ENCODE results near the gene SRGAP1.
A peak's percentile ranks its signal among the peaks of the same experiment; 100 is the strongest.

SRGAP1 gene

GRCh38 chr12:63944586-63945228, 100.2 kb downstream of the SRGAP1 start:
- H3K4me1 ChIP-seq (ENCODE audit: control insufficient read depth, insufficient read depth, low read length, unreplicated experiment), result no peaks in the 10 kb centered on the region
- H3K36me3 ChIP-seq (ENCODE audit: insufficient read depth, low read length), result no peaks in the 10 kb centered on the region
- H3K4me3 ChIP-seq (ENCODE audit: low read depth, low read length), result no peak overlapping the region
- H2AFZ ChIP-seq (ENCODE audit: low read length, unreplicated experiment), result no peak overlapping the region
- H3K27me3 ChIP-seq (ENCODE audit: insufficient read depth, low read length), result no peaks in the 10 kb centered on the region
- H3K27ac ChIP-seq (ENCODE audit: low read depth, low read length), result no peak overlapping the region
- H3K79me2 ChIP-seq (ENCODE audit: control insufficient read depth, insufficient read depth, low read length, unreplicated experiment), result peaks cover 49% of the 10 kb centered on the region

GRCh38 chr12:63945777-63946176, 101.3 kb downstream of the SRGAP1 start:
- Histone ChIP-seq H3K36me3 (ENCODE audit: insufficient read depth, low read length) (no peaks in the 10 kb centered on the region), H3K27me3 (ENCODE audit: insufficient read depth, low read length) (no peaks in the 10 kb centered on the region), H2AFZ (ENCODE audit: low read length, unreplicated experiment) (no peak overlapping the region), H3K79me2 (ENCODE audit: control insufficient read depth, insufficient read depth, low read length, unreplicated experiment) (peaks cover 52% of the 10 kb centered on the region), H3K27ac (ENCODE audit: low read depth, low read length) (no peak overlapping the region), H3K4me3 (ENCODE audit: low read depth, low read length) (no peak overlapping the region), H3K4me1 (ENCODE audit: control insufficient read depth, insufficient read depth, low read length, unreplicated experiment) (no peaks in the 10 kb centered on the region)

GRCh38 chr12:63948211-63948610, 103.7 kb downstream of the SRGAP1 start:
- Histone ChIP-seq H3K4me1 (ENCODE audit: control insufficient read depth, insufficient read depth, low read length, unreplicated experiment) (peaks cover 6% of the 10 kb centered on the region), H3K79me2 (ENCODE audit: control insufficient read depth, insufficient read depth, low read length, unreplicated experiment) (peaks cover 54% of the 10 kb centered on the region), H3K27ac (ENCODE audit: low read depth, low read length) (no peak overlapping the region), H3K27me3 (ENCODE audit: insufficient read depth, low read length) (no peaks in the 10 kb centered on the region), H2AFZ (ENCODE audit: low read length, unreplicated experiment) (no peak overlapping the region), H3K36me3 (ENCODE audit: insufficient read depth, low read length) (peaks cover 3% of the 10 kb centered on the region; the same call in 1 of the 2 replicates), H3K4me3 (ENCODE audit: low read depth, low read length) (no peak overlapping the region)

DNA sequence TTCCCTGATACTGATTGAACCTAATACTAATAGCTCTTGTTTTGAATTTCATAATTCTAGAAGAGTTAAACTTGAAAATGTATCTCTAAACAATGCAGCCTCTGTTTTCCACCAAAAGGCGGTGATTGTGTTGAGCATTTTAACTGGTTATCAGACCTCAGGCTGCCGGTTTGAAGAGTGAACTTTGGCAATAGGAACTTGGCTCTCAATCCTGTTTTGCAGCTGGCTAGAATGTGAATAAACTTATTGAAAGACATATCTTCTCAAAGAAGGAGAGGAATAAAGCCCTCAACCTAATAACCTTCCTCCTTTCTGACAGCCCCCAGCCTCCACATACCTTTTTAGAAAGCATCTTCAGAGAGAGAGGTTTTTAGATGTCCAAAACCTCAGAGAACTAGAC, 105.4 kb downstream of the SRGAP1 start:
- Histone ChIP-seq H3K4me1 (ENCODE audit: control insufficient read depth, insufficient read depth, low read length, unreplicated experiment) (peaks cover 6% of the 10 kb centered on the region), H3K27ac (ENCODE audit: low read depth, low read length) (no peak overlapping the region), H2AFZ (ENCODE audit: low read length, unreplicated experiment) (no peak overlapping the region), H3K4me3 (ENCODE audit: low read depth, low read length) (no peak overlapping the region), H3K36me3 (ENCODE audit: insufficient read depth, low read length) (peaks cover 3% of the 10 kb centered on the region; the same call in 1 of the 2 replicates), H3K27me3 (ENCODE audit: insufficient read depth, low read length) (no peaks in the 10 kb centered on the region), H3K79me2 (ENCODE audit: control insufficient read depth, insufficient read depth, low read length, unreplicated experiment) (peaks cover 46% of the 10 kb centered on the region)

GRCh38 chr12:63952995-63953394, 108.5 kb downstream of the SRGAP1 start:
- Histone ChIP-seq H3K27me3 (ENCODE audit: insufficient read depth, low read length) (no peaks in the 10 kb centered on the region), H3K36me3 (ENCODE audit: insufficient read depth, low read length) (peaks cover 3% of the 10 kb centered on the region; the same call in 1 of the 2 replicates), H3K4me3 (ENCODE audit: low read depth, low read length) (no peak overlapping the region), H3K4me1 (ENCODE audit: control insufficient read depth, insufficient read depth, low read length, unreplicated experiment) (peaks cover 17% of the 10 kb centered on the region), H3K27ac (ENCODE audit: low read depth, low read length) (no peak overlapping the region), H3K79me2 (ENCODE audit: control insufficient read depth, insufficient read depth, low read length, unreplicated experiment) (peaks cover 59% of the 10 kb centered on the region), H2AFZ (ENCODE audit: low read length, unreplicated experiment) (no peak overlapping the region)

DNA sequence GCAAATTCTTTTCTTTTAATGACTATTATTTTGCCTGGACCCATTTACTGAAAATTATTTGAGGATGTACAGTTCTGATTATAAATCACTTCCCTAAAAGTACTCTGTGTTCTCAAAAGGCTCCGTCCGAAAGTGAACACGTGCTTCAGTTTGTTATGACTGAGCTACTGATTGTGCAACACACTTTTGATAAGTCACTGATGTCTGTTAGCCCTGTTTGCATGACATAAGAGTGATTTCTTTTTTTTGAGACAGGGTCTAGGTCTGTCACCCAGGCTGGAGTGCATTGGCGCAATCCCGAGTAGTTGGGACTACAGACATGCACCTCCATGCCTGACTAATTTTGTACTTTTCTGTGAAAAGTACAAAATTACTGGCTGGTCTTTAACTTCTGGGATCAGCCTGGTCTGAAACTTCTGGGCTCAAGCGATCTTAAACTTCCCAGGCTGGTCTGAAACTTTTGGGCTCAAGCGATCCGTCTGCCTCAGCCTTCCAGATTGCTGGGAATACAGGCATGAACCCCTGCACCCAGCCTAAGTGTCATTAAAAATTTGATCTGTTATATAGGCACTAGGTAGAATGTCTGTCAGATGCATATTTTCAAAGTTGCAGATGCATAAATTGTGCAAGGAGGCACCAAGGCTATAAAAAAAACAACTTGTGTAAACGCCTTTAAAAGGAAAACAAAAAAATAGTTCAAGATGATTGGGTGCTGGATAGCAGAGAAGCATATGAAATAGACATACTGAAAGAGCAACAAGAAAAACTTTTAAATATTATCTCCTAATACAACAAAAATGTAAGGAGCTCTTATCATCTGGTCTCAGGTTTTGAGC, 111.5 kb downstream of the SRGAP1 start:
- Histone ChIP-seq H3K4me3 (ENCODE audit: low read depth, low read length) (peak overlapping the region; percentile 44; the same call in 1 of the 2 replicates), H3K27me3 (ENCODE audit: insufficient read depth, low read length) (no peaks in the 10 kb centered on the region), H3K79me2 (ENCODE audit: control insufficient read depth, insufficient read depth, low read length, unreplicated experiment) (peaks cover 67% of the 10 kb centered on the region), H3K36me3 (ENCODE audit: insufficient read depth, low read length) (peaks cover 3% of the 10 kb centered on the region; the same call in 1 of the 2 replicates), H3K27ac (ENCODE audit: low read depth, low read length) (peak overlapping the region; percentile 62), H3K4me1 (ENCODE audit: control insufficient read depth, insufficient read depth, low read length, unreplicated experiment) (peaks cover 17% of the 10 kb centered on the region), H2AFZ (ENCODE audit: low read length, unreplicated experiment) (no peak overlapping the region)

- H3K27ac ChIP-seq (ENCODE audit: low read depth, low read length), result no peak overlapping the region
- H3K4me3 ChIP-seq (ENCODE audit: low read depth, low read length), result no peak overlapping the region
- H3K79me2 ChIP-seq (ENCODE audit: control insufficient read depth, insufficient read depth, low read length, unreplicated experiment), result peaks cover 67% of the 10 kb centered on the region
- H3K4me1 ChIP-seq (ENCODE audit: control insufficient read depth, insufficient read depth, low read length, unreplicated experiment), result peaks cover 19% of the 10 kb centered on the region
- no peak overlapping the region for H2AFZ ChIP-seq (ENCODE audit: low read length, unreplicated experiment)
- H3K27me3 ChIP-seq (ENCODE audit: insufficient read depth, low read length), result no peaks in the 10 kb centered on the region
- H3K36me3 ChIP-seq (ENCODE audit: insufficient read depth, low read length), result peaks cover 3% of the 10 kb centered on the region; the same call in 1 of the 2 replicates
Measured at GRCh38 chr12:63957496-63957895, 113.0 kb downstream of the SRGAP1 start.

GRCh38 chr12:63958876-63959580, 114.5 kb downstream of the SRGAP1 start:
- Histone ChIP-seq H3K27me3 (ENCODE audit: insufficient read depth, low read length) (no peaks in the 10 kb centered on the region), H3K4me3 (ENCODE audit: low read depth, low read length) (no peak overlapping the region), H3K79me2 (ENCODE audit: control insufficient read depth, insufficient read depth, low read length, unreplicated experiment) (peaks cover 63% of the 10 kb centered on the region), H3K36me3 (ENCODE audit: insufficient read depth, low read length) (no peaks in the 10 kb centered on the region), H3K27ac (ENCODE audit: low read depth, low read length) (no peak overlapping the region), H3K4me1 (ENCODE audit: control insufficient read depth, insufficient read depth, low read length, unreplicated experiment) (peaks cover 22% of the 10 kb centered on the region), H2AFZ (ENCODE audit: low read length, unreplicated experiment) (no peak overlapping the region)

DNA sequence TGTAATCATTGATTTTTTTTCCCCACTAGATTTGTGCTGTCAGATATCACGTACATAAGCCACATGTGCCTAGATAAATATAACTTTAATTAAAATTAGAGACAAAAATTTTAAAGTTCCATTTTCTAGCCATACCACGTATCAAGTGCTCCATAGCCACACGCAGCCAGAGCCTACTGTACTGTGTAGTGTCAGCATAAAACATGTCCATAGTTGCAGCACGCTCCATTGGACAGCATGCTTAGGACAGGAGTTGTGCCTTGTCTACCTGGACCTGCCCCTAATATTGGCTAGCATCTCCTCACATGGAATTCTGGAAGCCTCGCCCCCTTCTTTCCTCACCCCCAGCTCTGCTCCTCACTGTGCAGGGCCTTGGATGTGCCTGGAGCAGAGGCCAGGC, 116.5 kb downstream of the SRGAP1 start:
- H3K27me3 ChIP-seq (ENCODE audit: insufficient read depth, low read length), result no peaks in the 10 kb centered on the region
- H3K79me2 ChIP-seq (ENCODE audit: control insufficient read depth, insufficient read depth, low read length, unreplicated experiment), result peaks cover 70% of the 10 kb centered on the region
- peaks cover 28% of the 10 kb centered on the region for H3K4me1 ChIP-seq (ENCODE audit: control insufficient read depth, insufficient read depth, low read length, unreplicated experiment)
- H2AFZ ChIP-seq (ENCODE audit: low read length, unreplicated experiment), result no peak overlapping the region
- H3K27ac ChIP-seq (ENCODE audit: low read depth, low read length), result no peak overlapping the region
- no peak overlapping the region for H3K4me3 ChIP-seq (ENCODE audit: low read depth, low read length)
- no peaks in the 10 kb centered on the region for H3K36me3 ChIP-seq (ENCODE audit: insufficient read depth, low read length)

DNA sequence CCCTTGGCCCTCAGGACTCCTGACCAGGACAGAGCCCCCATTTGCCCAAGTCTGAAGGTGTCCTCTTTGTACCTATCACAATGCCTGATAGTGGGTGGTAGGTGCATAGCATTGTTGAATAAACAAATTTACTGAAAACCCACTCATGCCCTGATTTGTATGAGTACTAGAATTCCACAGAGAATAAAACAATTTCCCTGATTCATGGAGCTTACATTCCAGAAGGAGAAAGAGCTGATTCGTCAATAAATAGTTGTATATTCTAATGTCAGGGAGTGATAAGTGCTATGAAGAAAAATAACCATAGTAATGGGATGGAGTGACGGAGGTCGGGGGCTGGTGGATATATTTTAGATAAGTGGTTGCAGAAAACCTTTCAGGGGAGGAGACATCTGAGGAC, 117.0 kb downstream of the SRGAP1 start:
- Histone ChIP-seq H3K27ac (ENCODE audit: low read depth, low read length) (no peak overlapping the region), H3K4me3 (ENCODE audit: low read depth, low read length) (no peak overlapping the region), H3K27me3 (ENCODE audit: insufficient read depth, low read length) (no peaks in the 10 kb centered on the region), H3K4me1 (ENCODE audit: control insufficient read depth, insufficient read depth, low read length, unreplicated experiment) (peaks cover 29% of the 10 kb centered on the region), H2AFZ (ENCODE audit: low read length, unreplicated experiment) (no peak overlapping the region), H3K79me2 (ENCODE audit: control insufficient read depth, insufficient read depth, low read length, unreplicated experiment) (peaks cover 65% of the 10 kb centered on the region), H3K36me3 (ENCODE audit: insufficient read depth, low read length) (no peaks in the 10 kb centered on the region)

Measured in ACC112 (cell line).